Transverse colon (tissue), 4 donors: ENCODE measurements around the gene CARMIL1. TPM values are rescaled to one million over a fixed set of nuclear protein-coding genes. Genes with fewer than 3 reads are reported as not detected.

Experiments
- DNase-seq: peaks from one replicate; pipeline ENCODE4 v3.0.0-alpha.2; 2019
- H3K27ac ChIP-seq, 4 donors: fragments of 200-600 bp; sonication (generic); 2 replicates each; pipeline ENCODE4 v1.5.1; 2016 to 2018; ENCODE audit warnings: inconsistent platforms in 4 of 4
- H3K27me3 ChIP-seq: fragments of 200-600 bp; sonication (generic); 2 replicates; pipeline ENCODE4 v1.5.1; 2017; ENCODE audit warnings: inconsistent platforms
- H3K36me3 ChIP-seq, 4 donors: fragments of 200-600 bp; sonication (generic); 2 replicates each; pipeline ENCODE4 v1.5.1; 2017 to 2019; ENCODE audit warnings: inconsistent platforms in 4 of 4
- H3K4me1 ChIP-seq, 4 donors: fragments of 200-600 bp; sonication (generic); 2 replicates each; pipeline ENCODE4 v1.5.1; 2017 to 2020; ENCODE audit warnings: inconsistent platforms in 4 of 4
- H3K4me3 ChIP-seq, 4 donors: fragments of 200-600 bp; sonication (generic); 1 replicate in 1 of 4; 2 replicates in 3 of 4; pipeline versions ENCODE4 v1.5.1 to v1.6.1; 2017 to 2019; ENCODE audit warnings: inconsistent platforms in 4 of 4
- H3K9me3 ChIP-seq, 2 donors: fragments of 200-600 bp; sonication (generic); 2 replicates each; pipeline ENCODE4 v1.5.1; 2017 to 2019; ENCODE audit warnings: inconsistent platforms in 2 of 2
- CTCF ChIP-seq, 5 experiments: fragments of 200-600 bp in 3 of 5; fragments of 450-650 bp in 2 of 5; sonication (generic) in 3 of 5; IDR thresholded peaks; 1 replicate in 2 of 5; 2 replicates in 3 of 5; pipeline ENCODE4 v1.5.1; 2016 to 2017; ENCODE audit warnings: antibody characterized with exemption in 5 of 5, inconsistent platforms in 3 of 5, mild to moderate bottlenecking in 2 of 5, moderate library complexity in 1 of 5
- EP300 ChIP-seq: sonication (generic); formaldehyde crosslinking; IDR thresholded peaks from one replicate; pipeline ENCODE4 v1.6.1; 2017; ENCODE audit warnings: antibody characterized with exemption, low read depth
- POLR2A ChIP-seq: fragments of 450-650 bp; IDR thresholded peaks from one replicate; pipeline ENCODE4 v1.6.1; 2016; ENCODE audit warnings: antibody characterized with exemption, mild to moderate bottlenecking, moderate library complexity
- POLR2AphosphoS5 ChIP-seq, 3 donors: sonication (generic); formaldehyde crosslinking; IDR thresholded peaks; one replicate each; pipeline ENCODE4 v1.6.1; 2016; ENCODE audit warnings: antibody characterized with exemption in 3 of 3
- WGBS, 2 donors: methylation state at CpG; one replicate each; pipeline ENCODE4 v1.1.5; 2018; ENCODE audit warnings: low coverage in 1 of 2; 5-methylcytosine and 5-hydroxymethylcytosine counted together
- in situ Hi-C, 4 donors: fragments of 200-750 bp; cut with MboI; loops; one replicate each; pipeline versions ENCODE4 v1.15.0 to v1.15.1; 2017; ENCODE audit warnings: low sequenced_read_pairs in 3 of 4, low pct_ligation_motif_present in 1 of 4, low pct_unique_long_range_greater_than_20kb in 1 of 4
- intact Hi-C: fragments of 100-400 bp; cut with DNase I; formaldehyde crosslinking; loops from one replicate; pipeline ENCODE4 v1.15.1; 2023; ENCODE audit warnings: low total_unique reads
- total RNA-seq, 4 donors: library from RNA; depleted of rRNA; stranded (reverse); fragments of >200 nt; gene quantifications; one replicate each; pipeline ENCODE4 v1.1.0, GENCODE V29; 2016

CARMIL1 gene
- total RNA-seq, 4 donors from 2014 or later, result 25.1 to 93.5 (median 61.0) TPM

- Histone ChIP-seq H3K4me3 (no peak overlapping the region), H3K4me1 (no peaks in the 10 kb centered on the region), H3K9me3 (no peaks in the 10 kb centered on the region), H3K36me3 (no peaks in the 10 kb centered on the region), H3K27me3 (no peaks in the 10 kb centered on the region), H3K27ac (no peak overlapping the region)
- no peak for TF ChIP-seq POLR2AphosphoS5 (IDR thresholded peaks at IDR 0.05)
- no peak for TF ChIP-seq EP300
- no peak for TF ChIP-seq POLR2A
- TF ChIP-seq CTCF (IDR thresholded peaks at IDR 0.05), result no peak
- intact Hi-C loops, result no loop called here
- DNase-seq, result no peak
- 82 to 86% methylated on average over 5 to 6 of the region's 6 CpGs for WGBS, 2 donors
- in situ Hi-C loops, result no loop called here
Observed at GRCh38 chr6:25506020-25506419, 226.8 kb downstream of the CARMIL1 start.

- DNase-seq, result no peak
- Histone ChIP-seq H3K36me3 (no peaks in the 10 kb centered on the region), H3K27me3 (no peaks in the 10 kb centered on the region), H3K9me3 (no peaks in the 10 kb centered on the region), H3K4me1 (no peaks in the 10 kb centered on the region), H3K4me3 (no peak overlapping the region), H3K27ac (no peak overlapping the region)
- TF ChIP-seq CTCF (IDR thresholded peaks at IDR 0.05) (no peak), POLR2A (no peak), POLR2AphosphoS5 (IDR thresholded peaks at IDR 0.05) (no peak), EP300 (no peak)
- in situ Hi-C loops (no loop called here), intact Hi-C loops (no loop called here)
- 71 to 88% methylated on average over 2 to 3 of the region's 3 CpGs for WGBS, 2 donors
Observed at GRCh38 chr6:25508051-25508450, 228.9 kb downstream of the CARMIL1 start.

GRCh38 chr6:25511376-25511775 lies 232.2 kb downstream of the CARMIL1 start:
- Histone ChIP-seq H3K4me3 (no peak overlapping the region), H3K27me3 (no peaks in the 10 kb centered on the region), H3K36me3 (no peaks in the 10 kb centered on the region), H3K27ac (no peak overlapping the region), H3K4me1 (no peaks in the 10 kb centered on the region), H3K9me3 (no peaks in the 10 kb centered on the region)
- DNase-seq, result no peak
- TF ChIP-seq EP300 (no peak), POLR2AphosphoS5 (IDR thresholded peaks at IDR 0.05) (no peak), POLR2A (no peak), CTCF (IDR thresholded peaks at IDR 0.05) (no peak)
- intact Hi-C loops, result no loop called here
- 61 to 74% methylated on average over 2 of the region's 2 CpGs for WGBS, 2 donors
- in situ Hi-C loops, result no loop called here

- intact Hi-C loops, result no loop called here
Observed at GRCh38 chr6:25512560-25512959, 233.4 kb downstream of the CARMIL1 start.

More at GRCh38 chr6:25512560-25512959, 233.4 kb downstream of the CARMIL1 start:
- H3K27ac ChIP-seq, result no peak overlapping the region
- H3K9me3 ChIP-seq, result no peaks in the 10 kb centered on the region
- H3K4me1 ChIP-seq, result no peaks in the 10 kb centered on the region
- H3K27me3 ChIP-seq, result no peaks in the 10 kb centered on the region
- no peak overlapping the region for H3K4me3 ChIP-seq
- in situ Hi-C loops, result no loop called here
- no peak for DNase-seq
- no peaks in the 10 kb centered on the region for H3K36me3 ChIP-seq
- TF ChIP-seq EP300 (no peak), POLR2AphosphoS5 (IDR thresholded peaks at IDR 0.05) (no peak), POLR2A (no peak), CTCF (IDR thresholded peaks at IDR 0.05) (no peak)
